Liver (tissue), 9 donors: ENCODE measurements around the gene STRADA. TPM values are rescaled to one million over a fixed set of nuclear protein-coding genes. Genes with fewer than 3 reads are reported as not detected.

ENCODE experiments used
- DNase-seq: peaks from one replicate; pipeline ENCODE4 v3.0.0-alpha.2; 2017; ENCODE audit warnings: low spot score
- H3K27ac ChIP-seq, 2 donors: one replicate each; pipeline ENCODE4 v1.7.0; 2013; ENCODE audit warnings: inconsistent platforms in 2 of 2, low read length in 2 of 2, control low read depth in 1 of 2, low read depth in 1 of 2, mild to moderate bottlenecking in 1 of 2
- H3K27me3 ChIP-seq, 4 donors: one replicate each; pipeline versions ENCODE4 v1.6.1 to v1.7.0; 2013; ENCODE audit warnings: low read length in 3 of 4, inconsistent platforms in 1 of 4, mild to moderate bottlenecking in 1 of 4, moderate library complexity in 1 of 4; ENCODE audit not compliant: control insufficient read depth in 4 of 4, insufficient read depth in 4 of 4
- H3K36me3 ChIP-seq, 4 donors: one replicate each; pipeline versions ENCODE4 v1.6.1 to v1.7.0; 2013; ENCODE audit warnings: low read length in 3 of 4, mild to moderate bottlenecking in 3 of 4, low read depth in 1 of 4, moderate library complexity in 1 of 4; ENCODE audit not compliant: control insufficient read depth in 4 of 4, insufficient read depth in 3 of 4
- H3K4me1 ChIP-seq, 4 donors: one replicate each; pipeline versions ENCODE4 v1.6.1 to v1.7.0; 2013; ENCODE audit warnings: low read length in 3 of 4, mild to moderate bottlenecking in 3 of 4, moderate library complexity in 1 of 4; ENCODE audit not compliant: control insufficient read depth in 4 of 4, insufficient read depth in 4 of 4
- H3K4me3 ChIP-seq, 3 donors: one replicate each; pipeline versions ENCODE4 v1.6.1 to v1.7.0; 2013; ENCODE audit warnings: low read length in 3 of 3, control low read depth in 1 of 3, low read depth in 1 of 3, mild to moderate bottlenecking in 1 of 3
- H3K9ac ChIP-seq, 2 donors: one replicate each; pipeline ENCODE4 v1.7.0; 2013; ENCODE audit warnings: low read length in 2 of 2, mild to moderate bottlenecking in 2 of 2, moderate library complexity in 2 of 2, control low read depth in 1 of 2, low read depth in 1 of 2
- H3K9me3 ChIP-seq, 4 donors: one replicate each; pipeline versions ENCODE4 v1.6.1 to v1.7.0; 2013; ENCODE audit warnings: low read length in 3 of 4; ENCODE audit not compliant: control insufficient read depth in 4 of 4
- CTCF ChIP-seq: fragments of 150-350 bp; IDR thresholded peaks from 2 replicates; pipeline ENCODE4 v1.5.1; 2017; ENCODE audit warnings: improper control_type of control experiment, low read depth, low read length; ENCODE audit not compliant: missing input control
- EGR1 ChIP-seq, 2 donors: IDR thresholded peaks; 2 replicates each; pipeline ENCODE4 v1.6.1; 2016 to 2018; ENCODE audit warnings: antibody characterized with exemption in 2 of 2, low read depth in 2 of 2
- FOXA1 ChIP-seq: IDR thresholded peaks from 2 replicates; pipeline ENCODE4 v1.6.1; 2016; ENCODE audit warnings: antibody characterized with exemption
- FOXA2 ChIP-seq: IDR thresholded peaks from 2 replicates; pipeline ENCODE4 v1.6.1; 2016; ENCODE audit warnings: antibody characterized with exemption
- GABPA ChIP-seq, 2 donors: IDR thresholded peaks in 1 of 2; conservative IDR thresholded peaks in 1 of 2; 2 replicates each; pipeline ENCODE4 v1.6.1; 2016; ENCODE audit warnings: antibody characterized with exemption in 2 of 2, mild to moderate bottlenecking in 1 of 2, moderate library complexity in 1 of 2
- HNF4G ChIP-seq: IDR thresholded peaks from 2 replicates; pipeline ENCODE4 v1.6.1; 2016; ENCODE audit warnings: antibody characterized with exemption
- JUND ChIP-seq, 2 donors: IDR thresholded peaks; 2 replicates each; pipeline ENCODE4 v1.6.1; 2016; ENCODE audit warnings: antibody characterized with exemption in 2 of 2
- MAX ChIP-seq: IDR thresholded peaks from 2 replicates; pipeline ENCODE4 v1.6.1; 2016; ENCODE audit warnings: antibody characterized with exemption
- NR2F2 ChIP-seq: IDR thresholded peaks from 2 replicates; pipeline ENCODE4 v1.6.1; 2016; ENCODE audit warnings: antibody characterized with exemption
- RAD21 ChIP-seq, 2 donors: IDR thresholded peaks; 2 replicates each; pipeline ENCODE4 v1.6.1; 2016; ENCODE audit warnings: antibody characterized with exemption in 2 of 2, mild to moderate bottlenecking in 2 of 2
- RXRA ChIP-seq, 2 donors: IDR thresholded peaks; 2 replicates each; pipeline ENCODE4 v1.6.1; 2017 to 2018; ENCODE audit warnings: antibody characterized with exemption in 2 of 2, mild to moderate bottlenecking in 1 of 2
- SP1 ChIP-seq: IDR thresholded peaks from 2 replicates; pipeline ENCODE4 v1.6.1; 2018; ENCODE audit warnings: antibody characterized with exemption, mild to moderate bottlenecking
- TAF1 ChIP-seq: conservative IDR thresholded peaks from 2 replicates; pipeline ENCODE4 v1.6.1; 2016; ENCODE audit warnings: antibody characterized with exemption, mild to moderate bottlenecking
- YY1 ChIP-seq: IDR thresholded peaks from 2 replicates; pipeline ENCODE4 v1.6.1; 2016; ENCODE audit warnings: antibody characterized with exemption, mild to moderate bottlenecking
- WGBS: extraction: QIAGEN DNeasy Blood & Tissue Kit; methylation state at CpG from one replicate; pipeline ENCODE4 v1.1.7; 2013; 5-methylcytosine and 5-hydroxymethylcytosine counted together
- polyA plus RNA-seq, 2 donors: library from polyadenylated mRNA; stranded (reverse) in 1 of 2; unstranded in 1 of 2; fragments of 200-250 nt in 1 of 2; fragments of >200 nt in 1 of 2; fragmentation: Nextera tagmentation in 1 of 2; extraction: Ambion mirVana in 1 of 2; gene quantifications; one replicate each; pipeline versions ENCODE4 v1.2.1 to v1.2.3, GENCODE V29; 2013 to 2015
- total RNA-seq, 2 donors: library from RNA; depleted of rRNA; stranded (reverse); fragments of >200 nt; gene quantifications; one replicate each; pipeline ENCODE4 v1.2.3, GENCODE V29; 2014
- donor health status: healthy.
- donor health status: healthy.
- donor health status: healthy.
- donor health status: healthy.
- donor health status: healthy.

STRADA gene
- total and polyA plus RNA-seq, 4 donors = 7.7 to 17.9 (median 8.2) TPM

- Histone ChIP-seq H3K9me3 (no peaks in the 10 kb centered on the region), H3K4me1 (peaks cover 12 to 30% (median 19%) of the 10 kb centered on the region in 4 donors), H3K9ac (no peak overlapping the region), H3K27ac (no peak overlapping the region), H3K36me3 (peaks cover 22 to 48% (median 38%) of the 10 kb centered on the region in 4 donors), H3K4me3 (no peak overlapping the region), H3K27me3 (no peaks in the 10 kb centered on the region)
- TF ChIP-seq CTCF (no peak), RXRA (IDR thresholded peaks at IDR 0.05) (no peak), MAX (no peak), RAD21 (IDR thresholded peaks at IDR 0.05) (no peak), JUND (IDR thresholded peaks at IDR 0.05) (no peak), TAF1 (no peak), FOXA1 (no peak)
- WGBS = 95% methylated on average over 12 of the region's 12 CpGs
- no peak for DNase-seq
These were observed 47.2 kb downstream of the STRADA start for GRCh38 chr17:63694229-63694949.

- DNase-seq = no peak
- H3K4me3 ChIP-seq = no peak overlapping the region
- TF ChIP-seq EGR1 (IDR thresholded peaks at IDR 0.05; ENCODE audit: low read depth in 2 of 2) (no peak), YY1 (no peak), JUND (IDR thresholded peaks at IDR 0.05) (no peak)
- peaks cover 7 to 22% (median 13%) of the 10 kb centered on the region in 4 donors for H3K4me1 ChIP-seq
- H3K9me3 ChIP-seq = no peaks in the 10 kb centered on the region
- H3K9ac ChIP-seq = no peak overlapping the region
- 95% methylated on average over 18 of the region's 18 CpGs for WGBS
- H3K27ac ChIP-seq = no peak overlapping the region
- H3K36me3 ChIP-seq = peaks cover 23 to 56% (median 46%) of the 10 kb centered on the region in 4 donors
- H3K27me3 ChIP-seq = no peaks in the 10 kb centered on the region
These were observed 48.0 kb downstream of the STRADA start for GRCh38 chr17:63693411-63694113.

GRCh38 chr17:63692195-63692816 is 49.3 kb downstream of the STRADA start:
- H3K4me1 ChIP-seq = peaks cover 0 to 10% (median 4%) of the 10 kb centered on the region in 4 donors
- TF ChIP-seq MAX = no peak
- no peak for TF ChIP-seq GABPA (IDR thresholded peaks at IDR 0.05 in 1 of 2, conservative IDR thresholded peaks at IDR 0.05 in 1 of 2)
- TF ChIP-seq RAD21 (IDR thresholded peaks at IDR 0.05) = no peak
- TF ChIP-seq YY1 = no peak
- no peak for TF ChIP-seq HNF4G
- TF ChIP-seq CTCF = no peak
- no peak for TF ChIP-seq SP1
- TF ChIP-seq NR2F2 = no peak
- TF ChIP-seq FOXA1 = no peak
- no peak for TF ChIP-seq FOXA2
- H3K36me3 ChIP-seq = peaks cover 23 to 56% (median 54%) of the 10 kb centered on the region in 4 donors
- H3K9ac ChIP-seq = no peak overlapping the region
- WGBS = 96% methylated on average over 11 of the region's 11 CpGs
- DNase-seq = no peak
- no peaks in the 10 kb centered on the region for H3K9me3 ChIP-seq
- no peaks in the 10 kb centered on the region for H3K27me3 ChIP-seq
- H3K27ac ChIP-seq = no peak overlapping the region
- H3K4me3 ChIP-seq = no peak overlapping the region
